Smooth muscle cell (in vitro differentiated cells): ENCODE results near the gene RIC8A. TPM values are rescaled to one million over a fixed set of nuclear protein-coding genes. Genes with fewer than 3 reads are reported as not detected.
"Not testable (repeated sequence)": the region's sequence is repeated elsewhere in the genome, so short reads cannot be mapped to it uniquely, and the experiment has no call there.

Experiments used
- DNase-seq: peaks from one replicate; lab custom pipeline; 2025; ENCODE audit not compliant: unreplicated experiment; lab: John Stamatoyannopoulos, UW
- H2AFZ ChIP-seq: fragments of 200-600 bp; sonication (generic); 2 replicates; pipeline ENCODE4 v1.6.0; 2016; ENCODE audit warnings: antibody characterized with exemption, low read depth, mild to moderate bottlenecking
- H3F3A ChIP-seq: fragments of 200-600 bp; sonication (generic); 2 replicates; pipeline ENCODE4 v1.6.0; 2017; ENCODE audit warnings: antibody characterized with exemption, low read depth
- H3K27ac ChIP-seq: fragments of 200-600 bp; sonication (generic); 2 replicates; pipeline ENCODE4 v1.5.1; 2016; ENCODE audit warnings: low read depth, mild to moderate bottlenecking
- H3K27me3 ChIP-seq: fragments of 200-600 bp; sonication (generic); 2 replicates; pipeline ENCODE4 v1.6.1; 2016; ENCODE audit warnings: low read depth, mild to moderate bottlenecking
- H3K36me3 ChIP-seq: fragments of 200-600 bp; sonication (generic); 2 replicates; pipeline ENCODE4 v1.5.1; 2016; ENCODE audit warnings: low read depth
- H3K4me1 ChIP-seq: fragments of 200-600 bp; sonication (generic); 2 replicates; pipeline ENCODE4 v1.5.1; 2016; ENCODE audit warnings: low read depth
- H3K4me2 ChIP-seq: fragments of 200-600 bp; sonication (generic); 2 replicates; pipeline ENCODE4 v1.6.0; 2016; ENCODE audit warnings: mild to moderate bottlenecking
- H3K4me3 ChIP-seq: fragments of 200-600 bp; sonication (generic); 2 replicates; pipeline ENCODE4 v1.5.1; 2016; ENCODE audit warnings: mild to moderate bottlenecking
- H3K79me2 ChIP-seq: fragments of 200-600 bp; sonication (generic); 2 replicates; pipeline ENCODE4 v1.6.0; 2016; ENCODE audit warnings: low read depth, mild to moderate bottlenecking
- H3K9ac ChIP-seq: fragments of 200-600 bp; sonication (generic); 2 replicates; pipeline ENCODE4 v1.6.0; 2016; ENCODE audit warnings: low read depth
- H3K9me3 ChIP-seq: fragments of 200-600 bp; sonication (generic); replicated peaks from 2 replicates; pipeline ENCODE4 v1.5.1; 2016; ENCODE audit warnings: low read depth
- H4K20me1 ChIP-seq: fragments of 200-600 bp; sonication (generic); 2 replicates; pipeline ENCODE4 v1.6.0; 2016; ENCODE audit warnings: low read depth
- CTCF ChIP-seq: fragments of 200-600 bp; sonication (generic); IDR thresholded peaks from 2 replicates; pipeline ENCODE4 v1.5.1; 2017; ENCODE audit warnings: borderline replicate concordance, mild to moderate bottlenecking, antibody characterized with exemption; ENCODE audit not compliant: insufficient read depth, poor library complexity, severe bottlenecking
- WGBS: methylation state at CpG from one replicate; pipeline ENCODE4 v1.1.7; 2016; ENCODE audit warnings: low lambda C conversion rate; 5-methylcytosine and 5-hydroxymethylcytosine counted together
- polyA plus RNA-seq: library from polyadenylated mRNA; unstranded; fragments of >200 nt; fragmentation: Nextera tagmentation; extraction: Ambion mirVana; gene quantifications from 2 replicates; pipeline ENCODE4 v1.2.1, GENCODE V29; 2016
- total RNA-seq: library from RNA; depleted of rRNA; stranded (reverse); fragments of >200 nt; gene quantifications from 2 replicates; pipeline ENCODE4 v1.2.3, GENCODE V29; 2014

RIC8A gene
- total and polyA plus RNA-seq, 2 experiments from 2014 or later = 71.2 to 120 TPM

- 91% methylated on average over 11 of the region's 11 CpGs for WGBS
- Histone ChIP-seq H3K36me3 (no peaks in the 10 kb centered on the region), H3K27me3 (no peaks in the 10 kb centered on the region), H3K4me2 (no peak overlapping the region), H3K4me3 (no peak overlapping the region), H3K79me2 (peaks cover 3% of the 10 kb centered on the region), H3K9ac (no peak overlapping the region), H3F3A (peaks cover 34% of the 10 kb centered on the region), H3K27ac (peak overlapping the region; percentile 9), H3K4me1 (no peaks in the 10 kb centered on the region), H3K9me3 (no peaks in the 10 kb centered on the region), H4K20me1 (peaks cover 19% of the 10 kb centered on the region), H2AFZ (no peak overlapping the region)
- DNase-seq = no peak
- TF ChIP-seq CTCF = no peak
These were observed 8.8 kb downstream of the RIC8A start for GRCh38 chr11:216081-216974.

- H2AFZ ChIP-seq = no peak overlapping the region
- H4K20me1 ChIP-seq = peaks cover 8% of the 10 kb centered on the region
- no peaks in the 10 kb centered on the region for H3K27me3 ChIP-seq
- no peak overlapping the region for H3K4me2 ChIP-seq
- 98% methylated on average over 3 of the region's 3 CpGs for WGBS
- no peaks in the 10 kb centered on the region for H3K9me3 ChIP-seq
- H3F3A ChIP-seq = peaks cover 27% of the 10 kb centered on the region
- H3K79me2 ChIP-seq = no peaks in the 10 kb centered on the region
- H3K4me1 ChIP-seq = no peaks in the 10 kb centered on the region
- H3K36me3 ChIP-seq = no peaks in the 10 kb centered on the region
- no peak overlapping the region for H3K27ac ChIP-seq
- DNase-seq = no peak
- no peak for TF ChIP-seq CTCF
- H3K4me3 ChIP-seq = no peak overlapping the region
- no peak overlapping the region for H3K9ac ChIP-seq
These were observed 10.2 kb downstream of the RIC8A start for GRCh38 chr11:217704-218103.

- H3K4me1 ChIP-seq = no peaks in the 10 kb centered on the region
- no peak overlapping the region for H3K4me2 ChIP-seq
- no peaks in the 10 kb centered on the region for H3K79me2 ChIP-seq
- no peaks in the 10 kb centered on the region for H3K27me3 ChIP-seq
- DNase-seq = no peak
- H2AFZ ChIP-seq = no peak overlapping the region
- H4K20me1 ChIP-seq = no peaks in the 10 kb centered on the region
- H3F3A ChIP-seq = peaks cover 19% of the 10 kb centered on the region
- no peaks in the 10 kb centered on the region for H3K9me3 ChIP-seq
- H3K9ac ChIP-seq = no peak overlapping the region
- no peak overlapping the region for H3K27ac ChIP-seq
- TF ChIP-seq CTCF = no peak
- H3K36me3 ChIP-seq = no peaks in the 10 kb centered on the region
- 90% methylated on average over 29 of the region's 29 CpGs for WGBS
- H3K4me3 ChIP-seq = no peak overlapping the region
These were observed 11.5 kb downstream of the RIC8A start for GRCh38 chr11:218815-219593.

- not testable (repeated sequence) for H3K27me3 ChIP-seq, H4K20me1 ChIP-seq, H3K9me3 ChIP-seq, H3K36me3 ChIP-seq, H3K27ac ChIP-seq, H3K9ac ChIP-seq, H3K4me3 ChIP-seq, DNase-seq, H3K79me2 ChIP-seq, H3F3A ChIP-seq, H2AFZ ChIP-seq, H3K4me1 ChIP-seq, H3K4me2 ChIP-seq
- WGBS = 79% methylated on average over 2 of the region's 3 CpGs
These were observed 13.2 kb downstream of the RIC8A start for GRCh38 chr11:220641-221215.
